MM.1S (cell line): ENCODE data around the gene NPAT.

Source experiments
- DNase-seq: peaks from one replicate; pipeline ENCODE4 v3.0.0-alpha.2; 2015
- H2AFZ ChIP-seq: fragments of 300-600 bp; sonication (generic); 2 replicates; pipeline ENCODE4 v1.6.0; 2016; ENCODE audit warnings: antibody characterized with exemption, low read length
- H3F3A ChIP-seq: fragments of 300-600 bp; sonication (generic); 2 replicates; pipeline ENCODE4 v1.6.1; 2016; ENCODE audit warnings: mild to moderate bottlenecking, antibody characterized with exemption, low read length, moderate library complexity, mixed read lengths; ENCODE audit not compliant: insufficient read depth
- H3K27ac ChIP-seq: fragments of 300-600 bp; sonication (generic); 2 replicates; pipeline ENCODE4 v1.5.1; 2016; ENCODE audit warnings: mild to moderate bottlenecking, low read length
- H3K27me3 ChIP-seq: fragments of 300-600 bp; sonication (generic); replicated peaks from 2 replicates; pipeline ENCODE4 v1.6.0; 2016; ENCODE audit warnings: low read length; ENCODE audit not compliant: insufficient read depth
- H3K36me3 ChIP-seq: fragments of 300-600 bp; sonication (generic); replicated peaks from 2 replicates; pipeline ENCODE4 v1.6.1; 2016; ENCODE audit warnings: mild to moderate bottlenecking, low read length, mixed read lengths; ENCODE audit not compliant: insufficient read depth
- H3K4me1 ChIP-seq: fragments of 300-600 bp; sonication (generic); 2 replicates; pipeline ENCODE4 v1.6.1; 2016; ENCODE audit warnings: low read length, mixed read lengths
- H3K4me2 ChIP-seq: fragments of 300-600 bp; sonication (generic); 2 replicates; pipeline ENCODE4 v1.6.0; 2016; ENCODE audit warnings: low read depth, low read length
- H3K4me3 ChIP-seq: fragments of 300-600 bp; sonication (generic); 2 replicates; pipeline ENCODE4 v1.5.1; 2016; ENCODE audit warnings: low read length, mixed read lengths
- H3K79me2 ChIP-seq: fragments of 300-600 bp; sonication (generic); 2 replicates; pipeline ENCODE4 v1.6.1; 2016; ENCODE audit warnings: mixed run types, low read length, mixed read lengths
- H3K9ac ChIP-seq: fragments of 300-600 bp; sonication (generic); 2 replicates; pipeline ENCODE4 v1.6.1; 2016; ENCODE audit warnings: low read length, mixed read lengths
- H3K9me2 ChIP-seq: fragments of 300-600 bp; sonication (generic); replicated peaks from 2 replicates; pipeline ENCODE4 v1.6.1; 2016; ENCODE audit warnings: mild to moderate bottlenecking, low read length, mixed read lengths; ENCODE audit not compliant: insufficient read depth
- H3K9me3 ChIP-seq: fragments of 300-600 bp; sonication (generic); replicated peaks from 2 replicates; pipeline ENCODE4 v1.6.1; 2016; ENCODE audit warnings: mild to moderate bottlenecking, low read length, mixed read lengths; ENCODE audit not compliant: insufficient read depth
- H4K20me1 ChIP-seq: fragments of 300-600 bp; sonication (generic); 2 replicates; pipeline ENCODE4 v1.6.1; 2016; ENCODE audit warnings: mild to moderate bottlenecking, low read length, moderate library complexity, mixed read lengths; ENCODE audit not compliant: insufficient read depth
- CTCF ChIP-seq: fragments of 300-600 bp; sonication (generic); IDR thresholded peaks from 2 replicates; pipeline ENCODE4 v1.5.1; 2016; ENCODE audit warnings: antibody characterized with exemption, low read length, mixed read lengths
- EZH2 ChIP-seq: fragments of 300-600 bp; sonication (generic); optimal IDR thresholded peaks from 2 replicates; pipeline ENCODE3; 2017; ENCODE audit warnings: low read depth, mild to moderate bottlenecking, antibody characterized with exemption, low read length, mixed read lengths
- EZH2phosphoT487 ChIP-seq: fragments of 300-600 bp; sonication (generic); IDR thresholded peaks from 2 replicates; pipeline ENCODE4 v1.6.1; 2018; ENCODE audit warnings: antibody characterized with exemption, low read length

Gene NPAT

DNA sequence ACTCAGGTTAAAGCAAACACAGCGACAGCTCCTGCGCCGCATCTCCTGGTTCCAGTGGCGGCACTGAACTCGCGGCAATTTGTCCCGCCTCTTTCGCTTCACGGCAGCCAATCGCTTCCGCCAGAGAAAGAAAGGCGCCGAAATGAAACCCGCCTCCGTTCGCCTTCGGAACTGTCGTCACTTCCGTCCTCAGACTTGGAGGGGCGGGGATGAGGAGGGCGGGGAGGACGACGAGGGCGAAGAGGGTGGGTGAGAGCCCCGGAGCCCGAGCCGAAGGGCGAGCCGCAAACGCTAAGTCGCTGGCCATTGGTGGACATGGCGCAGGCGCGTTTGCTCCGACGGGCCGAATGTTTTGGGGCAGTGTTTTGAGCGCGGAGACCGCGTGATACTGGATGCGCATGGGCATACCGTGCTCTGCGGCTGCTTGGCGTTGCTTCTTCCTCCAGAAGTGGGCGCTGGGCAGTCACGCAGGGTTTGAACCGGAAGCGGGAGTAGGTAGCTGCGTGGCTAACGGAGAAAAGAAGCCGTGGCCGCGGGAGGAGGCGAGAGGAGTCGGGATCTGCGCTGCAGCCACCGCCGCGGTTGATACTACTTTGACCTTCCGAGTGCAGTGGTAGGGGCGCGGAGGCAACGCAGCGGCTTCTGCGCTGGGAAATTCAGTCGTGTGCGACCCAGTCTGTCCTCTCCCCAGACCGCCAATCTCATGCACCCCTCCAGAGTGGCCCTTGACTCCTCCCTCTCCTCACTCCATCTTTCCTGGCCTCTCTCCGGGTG lies at the start of gene NPAT, which contains the start of gene ATM:
NPAT (minus strand) TSS at position 65 of the 774 bp plus-strand sequence. CDS start 102 bp downstream, outside the sequence.
ATM (plus strand) TSS at position 494 of the 774 bp plus-strand sequence. CDS start 4,558 bp downstream, outside the sequence.
- Histone ChIP-seq H3K4me2 (peak within 1 kb of the TSS; percentile 94), H3K4me3 (peak within 1 kb of the TSS; percentile 76), H3K9me3 (no peaks in the 10 kb centered on the region), H3K27me3 (no peaks in the 10 kb centered on the region), H3K4me1 (peaks cover 21% of the 10 kb centered on the region), H4K20me1 (peaks cover 6% of the 10 kb centered on the region; the same call in 1 of the 2 replicates), H3K79me2 (peaks cover 77% of the 10 kb centered on the region), H3K36me3 (no peaks in the 10 kb centered on the region; the same call in 1 of the 2 replicates), H3F3A (peaks cover 29% of the 10 kb centered on the region), H3K9me2 (no peaks in the 10 kb centered on the region), H3K27ac (peak within 1 kb of the TSS; percentile 92), H3K9ac (peak within 1 kb of the TSS; percentile 90), H2AFZ (peak within 1 kb of the TSS; percentile 82)
- TF ChIP-seq CTCF = peak; percentile 87
- no peak for TF ChIP-seq EZH2
- no peak for TF ChIP-seq EZH2phosphoT487
- peak; percentile 99 for DNase-seq

- TF ChIP-seq EZH2 = no peak
- TF ChIP-seq CTCF = no peak
- TF ChIP-seq EZH2phosphoT487 = no peak
- no peaks in the 10 kb centered on the region for H3K36me3 ChIP-seq
Measured at GRCh38 chr11:108269583-108269982, 47.1 kb upstream of the NPAT start.

DNA sequence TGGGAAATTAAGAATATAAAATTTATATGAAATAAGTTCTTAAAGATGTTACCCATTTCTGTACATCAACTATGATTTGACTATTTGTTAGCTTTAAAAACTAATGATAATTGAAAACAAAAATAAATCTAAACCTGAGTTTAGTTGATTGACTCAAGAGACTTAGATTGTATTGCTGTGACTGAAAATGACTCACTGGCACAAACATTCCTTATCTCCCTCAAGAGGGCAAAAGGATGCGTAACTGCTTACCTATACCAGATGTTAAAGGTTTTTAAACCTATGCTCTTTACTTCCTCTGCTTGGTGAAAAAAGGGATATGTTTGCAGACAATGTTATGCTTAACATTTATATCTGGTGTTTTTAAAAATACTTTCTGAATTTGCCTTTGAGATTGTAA lies 30.7 kb upstream of the NPAT start:
- H3F3A ChIP-seq = no peaks in the 10 kb centered on the region
- H3K4me1 ChIP-seq = no peaks in the 10 kb centered on the region
- DNase-seq = no peak
- no peaks in the 10 kb centered on the region for H4K20me1 ChIP-seq
- no peak overlapping the region for H2AFZ ChIP-seq
- H3K9me3 ChIP-seq = no peaks in the 10 kb centered on the region
- TF ChIP-seq EZH2 = no peak
- TF ChIP-seq CTCF = no peak
- no peak for TF ChIP-seq EZH2phosphoT487
- no peak overlapping the region for H3K9ac ChIP-seq
- no peaks in the 10 kb centered on the region for H3K27me3 ChIP-seq
- peaks cover 2% of the 10 kb centered on the region; the same call in 1 of the 2 replicates for H3K36me3 ChIP-seq
- H3K4me3 ChIP-seq = no peak overlapping the region
- no peak overlapping the region for H3K4me2 ChIP-seq
- H3K27ac ChIP-seq = no peak overlapping the region
- no peaks in the 10 kb centered on the region for H3K9me2 ChIP-seq
- H3K79me2 ChIP-seq = no peaks in the 10 kb centered on the region

More at GRCh38 chr11:108269583-108269982, 47.1 kb upstream of the NPAT start:
- Histone ChIP-seq H3K79me2 (no peaks in the 10 kb centered on the region), H4K20me1 (no peaks in the 10 kb centered on the region), H3K4me3 (no peak overlapping the region), H3K4me1 (no peaks in the 10 kb centered on the region), H3K9me3 (no peaks in the 10 kb centered on the region), H3K4me2 (no peak overlapping the region), H3K9ac (no peak overlapping the region), H2AFZ (no peak overlapping the region), H3K9me2 (no peaks in the 10 kb centered on the region), H3F3A (no peaks in the 10 kb centered on the region), H3K27me3 (no peaks in the 10 kb centered on the region), H3K27ac (no peak overlapping the region)
- DNase-seq = no peak
